ENCODE results near the gene UBE2K.

Gene UBE2K

GRCh38 chr4:39822662-39823061, 124.7 kb downstream of the UBE2K start:
- no peak for DNase-seq (ENCODE audit: extremely low spot score)
- ChIA-PET POLR2A (no interaction called here), CTCF (no interaction called here)
- TF ChIP-seq CTCF (IDR thresholded peaks at IDR 0.05; ENCODE audit: control extremely low read depth, extremely low read depth, low read depth, missing control alignments) = no peak

- ChIA-PET CTCF (no interaction called here), POLR2A (no interaction called here)
- no peak for DNase-seq (ENCODE audit: extremely low spot score)
- TF ChIP-seq CTCF (IDR thresholded peaks at IDR 0.05; ENCODE audit: control extremely low read depth, extremely low read depth, low read depth, missing control alignments) = no peak
Measured at GRCh38 chr4:39823191-39823590, 125.3 kb downstream of the UBE2K start.

- no peak for TF ChIP-seq CTCF (IDR thresholded peaks at IDR 0.05; ENCODE audit: control extremely low read depth, extremely low read depth, low read depth, missing control alignments)
- CTCF ChIA-PET = interaction anchor here (1.3 kb wide), 1 partner anchor 9 kb away, joined by 4 read pairs; no protein-coding TSS in a partner anchor
- POLR2A ChIA-PET = no interaction called here
- DNase-seq (ENCODE audit: extremely low spot score) = no peak
Measured at GRCh38 chr4:39825090-39825489, 127.2 kb downstream of the UBE2K start.

- TF ChIP-seq CTCF (IDR thresholded peaks at IDR 0.05; ENCODE audit: control extremely low read depth, extremely low read depth, low read depth, missing control alignments) = no peak
- ChIA-PET POLR2A (interaction anchor here (0.6 to 0.7 kb wide), 3 partner anchors 12 to 149 kb away, joined by 3 to 8 read pairs (median 3); no protein-coding TSS in a partner anchor), CTCF (interaction anchor here (1.3 kb wide), 1 partner anchor 8 kb away, joined by 4 read pairs; no protein-coding TSS in a partner anchor)
- DNase-seq (ENCODE audit: extremely low spot score) = no peak
Measured at GRCh38 chr4:39825741-39826231, 127.8 kb downstream of the UBE2K start.

Data from GM10248 (cell line).